Stimulated activated CD4-positive, alpha-beta T cell treated with anti-CD3 and anti-CD28 coated beads, Interleukin-2, amount 100 ng/mL, for 24 hours (primary cell): ENCODE measurements around the gene SLC22A15.
"Not testable (repeated sequence)": the region's sequence is repeated elsewhere in the genome, so short reads cannot be mapped to it uniquely, and the experiment has no call there.

ENCODE experiments used
- DNase-seq, 2 donors: peaks; one replicate each; pipeline ENCODE4 v3.0.0-alpha.2; 2020

SLC22A15 gene

DNA sequence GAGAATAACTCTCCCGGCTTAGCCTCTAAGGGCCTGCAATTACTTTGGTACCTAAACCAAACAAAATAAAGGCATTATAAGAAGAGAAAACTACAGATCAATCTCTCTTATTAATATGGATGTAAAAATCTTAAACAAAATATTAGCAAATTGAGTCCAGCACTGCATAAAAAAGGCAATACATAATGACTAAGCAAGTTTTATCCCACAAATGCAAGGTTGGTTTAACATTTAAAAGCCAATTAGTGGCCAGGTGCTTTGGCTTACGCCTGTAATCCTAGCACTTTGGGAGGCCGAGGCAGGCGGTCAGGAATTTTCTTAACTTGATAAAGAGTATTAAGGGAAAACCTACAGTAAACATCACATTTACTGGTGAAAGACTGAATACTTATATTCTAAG, 67.8 kb downstream of the SLC22A15 start:
- no peak for DNase-seq

DNA sequence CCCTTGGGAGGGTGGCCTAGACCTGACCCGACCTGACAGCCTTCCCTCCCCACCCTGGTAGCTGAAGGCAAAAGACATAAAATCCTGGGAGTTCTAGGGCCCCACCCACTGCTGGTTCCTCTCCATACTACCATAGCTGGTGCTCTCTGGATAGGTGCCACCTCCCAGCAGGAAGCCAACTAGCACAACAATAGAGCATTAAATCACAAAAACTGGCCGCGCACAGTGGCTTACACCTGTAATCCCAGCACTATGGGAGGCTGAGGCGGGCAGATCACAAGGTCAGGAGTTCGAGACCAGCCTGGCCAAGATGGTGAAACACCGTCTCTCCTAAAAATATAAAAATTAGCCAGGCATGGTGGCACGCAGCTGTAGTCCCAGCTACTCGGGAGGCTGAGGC, 70.6 kb downstream of the SLC22A15 start:
- not testable (repeated sequence) for DNase-seq

DNA sequence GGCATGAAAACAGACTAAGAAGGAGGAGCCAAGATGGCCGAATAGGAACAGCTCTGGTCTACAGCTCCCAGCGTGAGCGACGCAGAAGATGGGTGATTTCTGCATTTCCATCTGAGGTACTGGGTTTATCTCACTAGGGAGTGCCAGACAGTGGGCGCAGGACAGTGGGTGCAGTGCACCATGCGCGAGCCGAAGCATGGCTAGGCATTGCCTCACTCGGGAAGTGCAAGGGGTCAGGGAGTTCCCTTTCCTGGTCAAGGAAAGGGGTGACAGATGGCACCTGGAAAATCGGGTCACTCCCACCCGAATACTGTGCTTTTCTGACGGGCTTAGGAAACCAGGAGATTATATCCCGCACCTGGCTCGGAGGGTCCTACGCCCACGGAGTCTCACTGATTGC, 75.6 kb downstream of the SLC22A15 start:
- DNase-seq = not testable (repeated sequence)

DNA sequence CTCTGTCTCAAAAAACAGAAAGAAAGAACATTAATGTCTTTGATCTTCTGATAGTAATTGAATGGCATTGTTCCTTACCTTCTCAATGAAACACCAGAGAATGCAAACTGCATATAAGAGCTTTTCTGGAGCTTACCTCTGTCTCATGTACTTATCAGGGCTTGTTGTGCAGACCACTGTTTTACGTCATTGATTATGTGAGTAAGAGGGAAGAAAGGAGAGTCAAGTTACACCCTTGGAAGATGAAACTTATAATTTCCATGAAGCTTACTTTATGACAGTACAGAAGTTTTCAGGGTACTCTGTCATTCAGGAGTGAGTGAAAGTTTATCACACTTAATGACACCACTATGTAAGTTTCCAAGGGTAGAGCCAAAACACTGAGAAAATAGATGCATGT, 85.9 kb downstream of the SLC22A15 start:
- DNase-seq = no peak

DNA sequence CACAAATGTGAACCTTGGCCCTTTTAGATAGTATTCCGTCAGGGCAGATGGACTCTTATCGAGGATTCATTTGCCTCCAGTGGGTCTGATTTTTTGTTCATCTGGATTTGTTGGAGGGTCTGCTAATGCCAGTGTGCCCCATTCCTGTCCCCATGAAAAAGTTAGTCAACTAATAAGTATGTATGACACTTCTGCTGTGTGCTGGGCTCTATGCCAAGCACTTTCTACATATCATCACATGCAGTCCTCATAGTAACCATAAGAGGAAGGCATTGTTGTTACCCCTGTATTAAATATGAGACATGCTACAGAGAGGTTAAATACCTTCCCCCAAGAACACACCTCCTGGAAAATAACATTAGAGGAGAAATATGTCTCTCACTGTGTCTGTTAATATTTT, 88.3 kb downstream of the SLC22A15 start:
- DNase-seq = no peak

DNA sequence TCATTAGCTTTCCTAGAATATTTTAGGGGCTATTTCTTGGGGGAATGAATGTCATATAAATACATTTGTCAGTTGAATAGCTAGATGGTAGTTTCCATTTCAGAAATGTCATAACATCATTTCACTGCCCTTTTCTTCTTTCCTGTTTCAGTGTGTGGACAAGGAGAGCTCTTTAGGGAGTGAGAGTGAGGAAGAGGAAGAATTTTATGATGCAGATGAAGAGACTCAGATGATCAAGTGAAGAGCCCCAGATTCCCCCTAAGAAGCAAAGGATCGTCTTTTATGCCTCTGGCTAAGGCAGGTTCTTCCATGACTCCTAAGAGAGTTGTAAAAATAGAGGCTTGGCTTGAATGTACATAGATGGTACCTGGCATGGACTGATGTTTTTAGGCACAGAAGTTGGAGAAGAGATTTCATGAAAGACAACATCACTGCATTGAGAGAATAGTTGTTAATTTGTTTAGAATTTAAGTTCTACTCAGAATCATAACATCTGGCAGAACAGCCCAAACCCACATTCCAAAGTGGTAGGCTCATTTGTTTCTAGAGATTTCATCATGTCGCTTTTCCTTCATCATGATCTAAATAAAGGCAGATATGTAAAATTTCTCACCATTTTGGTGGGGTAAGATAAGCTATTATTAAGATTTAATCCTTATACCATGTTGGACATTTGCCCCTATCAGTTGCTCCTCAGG, 90.7 kb downstream of the SLC22A15 start:
- no peak for DNase-seq

DNA sequence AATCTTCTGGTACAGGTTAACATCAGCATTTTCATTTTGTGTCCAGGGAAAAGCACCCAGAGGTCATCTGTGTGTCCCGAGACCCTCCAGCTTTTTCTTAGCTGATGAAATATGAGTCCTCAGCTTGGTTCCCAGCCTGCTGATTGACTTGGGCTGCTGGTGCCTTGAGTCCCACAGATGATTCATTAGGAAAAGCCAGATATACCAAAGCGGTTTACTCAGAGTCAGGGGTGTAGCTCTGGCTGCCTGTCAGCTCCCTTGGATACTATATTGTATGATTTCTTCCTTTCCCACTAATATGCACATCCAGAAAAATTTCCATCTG, 91.2 kb downstream of the SLC22A15 start:
- no peak for DNase-seq

DNA sequence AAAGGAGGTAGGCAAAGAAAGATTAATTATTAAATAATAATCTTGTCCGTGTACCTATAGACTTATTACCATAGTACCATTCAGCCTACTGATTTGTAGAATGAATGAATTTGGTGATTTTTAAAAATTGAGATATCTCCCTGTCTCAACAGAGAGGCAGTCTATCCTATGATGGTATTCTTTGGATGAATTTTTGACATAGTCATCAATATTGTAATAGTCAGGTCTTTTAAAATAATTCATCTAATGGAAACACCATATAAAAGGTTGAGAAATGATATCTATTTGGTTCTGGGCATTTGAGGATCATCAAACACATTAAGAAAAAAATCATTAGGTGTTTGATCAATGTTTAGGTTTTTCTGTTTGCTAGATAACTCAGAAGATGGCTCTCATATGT, 99.3 kb downstream of the SLC22A15 start:
- no peak for DNase-seq

DNA sequence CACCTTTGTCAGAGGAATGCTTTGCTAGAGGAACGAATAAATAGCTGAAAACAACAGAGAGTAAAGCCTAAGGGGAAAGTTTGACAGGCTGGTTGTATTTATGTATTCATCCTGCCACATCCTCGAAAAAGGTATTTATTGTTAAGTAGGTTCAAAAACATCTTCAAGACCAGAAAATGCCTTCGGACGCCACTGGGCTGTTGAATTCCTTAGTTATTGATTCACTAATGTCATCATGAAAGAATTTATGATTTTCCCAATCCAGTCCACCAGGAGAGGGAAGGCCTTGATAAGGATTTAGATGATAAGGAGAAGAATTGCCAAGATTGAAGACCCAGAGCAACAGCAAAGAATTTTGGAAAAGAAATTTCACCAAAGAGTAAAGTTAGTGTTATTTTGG, 99.7 kb downstream of the SLC22A15 start:
- no peak for DNase-seq

DNA sequence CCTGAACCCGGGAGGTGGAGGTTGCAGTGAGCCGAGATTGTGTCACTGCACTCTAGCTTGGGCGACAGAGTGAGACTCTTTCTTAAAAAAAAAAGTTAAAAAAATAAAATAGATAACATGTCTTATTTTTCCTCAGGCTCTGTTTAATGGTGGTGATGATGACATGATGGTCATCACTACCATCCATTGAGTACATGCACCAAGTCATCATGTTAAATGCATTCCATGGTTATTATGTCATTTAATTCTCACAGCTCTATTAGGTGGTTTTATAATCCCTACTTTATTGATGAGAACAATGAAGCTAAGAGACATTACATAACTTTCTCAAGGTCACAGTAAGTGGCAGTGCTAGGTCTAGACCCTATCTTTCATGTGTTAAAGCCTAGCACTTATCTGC, 100.5 kb downstream of the SLC22A15 start:
- DNase-seq = no peak

DNA sequence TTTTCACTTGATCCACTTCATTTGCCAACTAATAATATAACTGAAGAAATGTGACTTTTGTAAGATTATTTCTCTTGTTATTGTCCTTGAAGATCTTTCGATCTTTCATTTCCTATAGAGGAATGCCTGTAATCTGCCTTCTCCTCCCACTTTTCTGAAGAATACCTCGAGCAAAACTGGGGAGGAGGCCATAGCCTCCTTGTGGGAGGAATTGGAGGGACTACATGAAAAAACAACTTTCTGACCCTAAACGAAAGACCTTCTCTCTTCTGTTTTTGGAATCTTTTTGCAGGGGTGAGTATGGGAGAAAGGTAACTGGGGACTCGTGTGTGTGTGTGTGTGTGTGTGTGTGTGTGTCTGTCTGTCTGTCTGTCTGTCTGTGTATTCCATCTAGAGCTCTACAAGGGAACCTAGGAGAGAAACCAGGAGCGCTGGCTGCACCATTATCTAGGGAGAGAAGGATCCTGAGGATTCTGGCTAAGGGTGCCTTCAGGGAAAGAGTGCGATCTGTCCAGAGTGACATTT, 102.4 kb downstream of the SLC22A15 start:
- DNase-seq = no peak

DNA sequence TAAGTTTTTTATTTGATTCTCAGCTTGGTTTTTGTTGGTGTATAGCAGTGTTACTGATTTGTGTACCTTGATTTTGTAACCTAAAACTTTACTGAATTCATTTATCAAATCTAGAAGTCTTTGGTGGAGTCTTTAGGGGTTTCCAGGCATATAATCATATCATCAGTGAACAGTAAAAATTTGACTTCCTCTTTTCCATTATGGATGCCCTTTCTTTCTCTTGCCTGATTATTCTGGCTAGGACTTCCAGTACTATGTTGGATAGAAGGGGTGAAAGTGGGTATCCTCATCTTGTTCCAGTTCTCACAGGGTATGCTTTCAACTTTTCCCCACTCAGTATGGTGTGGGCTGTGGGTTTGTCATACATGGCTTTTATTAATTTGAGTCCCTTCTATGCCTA, 111.3 kb downstream of the SLC22A15 start:
- DNase-seq = no peak

DNA sequence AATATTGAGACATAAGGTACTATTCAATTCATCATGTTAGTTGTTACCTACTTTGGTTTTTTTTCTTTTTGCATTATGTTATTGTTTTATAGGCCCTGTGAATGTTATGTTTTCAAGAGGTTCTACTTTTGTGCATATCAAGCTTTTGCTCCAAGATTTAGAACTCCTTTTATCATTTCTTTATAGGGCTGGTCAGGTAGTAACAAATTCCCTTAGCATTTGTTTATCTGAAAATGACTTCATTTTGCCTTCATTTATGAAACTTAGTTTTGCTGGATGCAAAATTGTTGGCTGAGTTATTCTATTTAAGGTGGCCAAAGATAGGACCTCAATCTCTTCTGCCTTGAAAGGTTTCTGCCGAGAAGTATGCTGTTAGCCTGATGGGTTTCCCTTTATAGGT, 113.6 kb downstream of the SLC22A15 start:
- no peak for DNase-seq

DNA sequence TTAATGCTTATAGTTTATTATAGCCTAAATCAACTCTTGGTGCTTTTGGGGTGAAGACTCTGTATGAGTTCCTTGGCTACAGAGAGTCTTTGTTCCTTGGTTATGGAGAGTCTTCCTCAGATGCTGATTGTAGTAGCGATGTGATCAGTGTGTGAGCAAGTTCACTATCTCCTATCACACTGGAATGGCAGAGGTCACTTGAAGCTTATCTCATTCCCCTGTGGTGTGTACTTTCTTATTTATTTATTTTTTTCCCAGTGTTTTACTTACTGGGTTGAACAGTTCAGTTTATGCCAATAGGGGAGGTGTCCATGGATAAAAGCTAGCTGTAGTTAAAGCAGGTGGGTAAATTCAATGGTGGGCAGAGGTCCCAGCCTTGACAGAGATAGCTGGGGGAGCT, 114.8 kb downstream of the SLC22A15 start:
- DNase-seq = no peak

DNA sequence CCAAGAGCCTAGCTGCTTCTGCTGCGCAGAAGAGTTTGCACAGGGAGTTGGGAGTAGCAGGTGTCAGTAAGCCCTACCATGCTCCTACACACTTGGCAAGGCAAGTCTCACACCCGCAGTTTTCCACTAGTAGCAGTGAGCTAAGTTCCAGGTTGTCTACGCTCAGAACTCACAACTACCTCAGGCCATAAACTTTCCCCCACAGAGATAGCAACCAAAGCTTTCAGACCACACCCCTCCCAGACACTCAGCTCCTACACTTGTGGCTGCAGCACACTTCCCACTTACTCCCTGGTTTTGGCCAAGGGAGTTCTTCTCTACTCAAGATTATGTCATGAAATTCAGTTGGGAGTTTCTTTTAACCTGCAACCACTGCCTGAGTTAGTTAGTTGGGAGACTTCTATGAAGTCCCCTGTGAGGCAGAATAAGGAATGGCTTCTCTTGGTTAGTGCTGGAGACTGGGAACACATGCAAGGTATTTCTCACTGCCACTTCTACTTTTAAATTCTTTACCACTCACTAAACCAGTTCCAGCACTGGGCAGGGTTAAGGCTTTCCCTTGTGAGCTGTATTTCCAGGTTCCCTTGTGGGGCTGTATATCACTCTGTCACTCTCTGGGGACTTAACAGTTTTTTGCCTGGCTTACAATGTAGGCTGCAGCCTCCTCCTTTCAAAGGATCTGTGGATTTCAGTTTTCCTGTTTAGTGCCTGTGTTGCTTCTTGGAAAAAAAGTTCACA, 116.6 kb downstream of the SLC22A15 start:
- DNase-seq = no peak

DNA sequence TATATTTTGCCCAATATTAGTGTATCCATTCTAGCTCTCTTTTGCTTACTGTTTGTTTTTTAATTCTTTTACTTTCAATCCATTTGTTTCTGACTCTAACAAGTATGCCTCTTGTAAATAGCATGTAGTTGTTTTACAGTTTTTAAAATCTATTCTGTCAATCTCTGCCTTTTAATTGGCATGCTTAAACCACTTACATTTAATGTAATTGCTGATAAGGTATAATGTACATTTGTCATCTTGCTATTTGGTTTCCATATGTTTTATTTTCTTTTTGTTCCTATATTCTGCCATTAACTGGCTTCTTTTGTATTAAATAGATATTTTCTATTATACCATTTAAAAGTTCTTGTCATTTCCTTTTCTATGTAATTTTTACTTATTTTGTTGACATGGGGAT, 118.7 kb downstream of the SLC22A15 start:
- no peak for DNase-seq

DNA sequence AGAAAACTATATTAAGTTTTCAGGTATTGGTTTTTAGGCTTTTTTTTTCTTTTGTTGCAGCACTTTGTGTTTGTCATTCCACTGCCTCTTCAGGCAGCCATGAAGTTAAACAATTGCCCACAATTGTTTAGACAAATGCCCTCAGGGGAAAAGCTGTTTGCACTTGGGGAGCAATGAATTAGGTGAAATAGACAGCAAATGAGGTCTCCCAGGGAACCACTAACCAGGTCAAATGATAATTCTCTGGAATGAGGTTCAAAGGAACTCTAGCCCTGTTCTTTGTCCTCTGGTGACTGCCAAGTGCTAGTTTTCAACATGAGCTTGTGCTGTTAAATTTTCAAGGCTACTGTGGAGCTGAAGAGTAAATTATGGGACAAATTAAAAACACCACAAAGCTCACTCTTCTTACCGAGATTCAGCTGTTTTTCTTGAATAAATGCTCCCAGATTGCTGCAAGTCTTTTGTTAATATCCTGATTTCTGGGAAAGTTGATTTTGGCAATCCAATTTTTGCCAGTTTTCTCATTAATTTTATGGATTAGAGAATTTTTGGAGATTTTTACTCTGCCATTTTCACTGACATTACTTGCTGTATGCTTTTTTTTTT, 119.8 kb downstream of the SLC22A15 start:
- no peak for DNase-seq

DNA sequence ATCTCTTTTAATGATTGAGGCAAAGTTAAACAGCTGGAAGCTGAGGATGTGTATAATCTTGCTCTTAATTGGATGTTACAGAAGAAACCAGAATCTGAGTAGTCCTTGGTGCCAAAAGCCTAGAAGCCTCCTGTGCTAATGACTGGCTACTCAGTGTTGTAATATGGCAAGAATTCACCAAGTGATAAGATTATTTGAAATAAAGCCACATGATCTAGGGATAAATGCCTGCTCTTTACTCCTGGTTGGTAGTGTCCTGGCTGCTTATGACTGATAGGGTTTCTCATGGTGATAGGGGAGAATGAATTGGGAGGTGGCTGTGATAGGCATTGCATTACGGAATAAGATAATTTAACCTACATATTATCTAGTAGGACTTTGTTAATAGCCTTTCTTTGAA, 121.3 kb downstream of the SLC22A15 start:
- no peak for DNase-seq

DNA sequence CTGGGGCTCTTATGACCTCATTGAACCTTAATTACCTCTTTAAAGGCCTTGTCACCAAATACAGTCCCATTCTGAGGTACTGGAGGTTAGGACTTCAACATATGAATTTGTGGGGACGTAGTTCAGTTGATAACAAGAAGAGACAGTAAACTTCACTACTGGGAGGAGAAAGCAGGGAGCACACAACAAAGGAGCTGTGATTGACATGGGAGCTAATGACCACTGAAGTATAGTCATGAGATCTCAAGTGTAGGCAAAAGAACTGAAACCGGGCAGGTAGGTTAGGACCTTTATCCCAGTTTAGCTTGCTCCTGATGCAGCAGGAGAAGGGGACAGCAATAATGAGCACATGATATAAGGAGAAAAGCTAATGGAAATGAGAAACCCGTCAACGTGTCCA, 123.1 kb downstream of the SLC22A15 start:
- no peak for DNase-seq

DNA sequence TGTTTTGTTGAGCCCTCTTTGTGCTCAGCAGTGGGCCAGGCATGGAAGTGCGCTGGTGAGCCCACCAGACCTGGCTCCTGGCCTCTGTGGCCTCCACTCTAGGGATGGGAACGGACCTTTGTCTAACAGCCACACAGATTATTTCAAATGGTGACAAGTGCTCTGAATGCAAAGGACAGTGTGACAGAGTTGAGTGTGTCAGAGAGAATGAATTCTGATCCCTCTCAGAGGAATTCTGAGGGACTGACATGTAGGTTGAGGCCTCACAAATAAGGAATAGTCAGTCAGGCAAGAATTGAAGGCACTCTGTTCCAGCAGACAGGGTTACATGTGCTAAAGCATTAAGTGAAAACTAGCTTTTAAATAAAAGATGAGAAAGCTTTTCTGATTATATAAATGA, 123.6 kb downstream of the SLC22A15 start:
- no peak for DNase-seq

DNA sequence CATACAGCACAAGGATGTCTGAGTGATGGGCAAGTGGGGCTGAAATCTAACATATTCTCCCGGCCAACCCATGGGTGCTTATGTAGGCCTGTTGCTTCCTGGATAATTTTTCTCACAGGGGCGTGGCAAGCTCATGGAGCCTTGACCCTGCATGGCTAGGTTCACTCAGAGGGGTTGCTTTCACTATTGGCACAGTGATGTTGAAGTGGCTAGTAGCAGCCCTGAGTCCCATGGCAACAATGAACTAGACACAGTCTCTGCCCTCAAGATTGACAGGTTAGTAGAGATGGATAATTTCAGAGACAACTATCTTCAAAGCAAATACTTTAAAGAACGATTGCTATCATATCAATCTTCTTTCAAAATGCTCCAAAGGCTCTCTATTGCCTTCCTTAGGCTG, 128.4 kb downstream of the SLC22A15 start:
- no peak for DNase-seq

DNA sequence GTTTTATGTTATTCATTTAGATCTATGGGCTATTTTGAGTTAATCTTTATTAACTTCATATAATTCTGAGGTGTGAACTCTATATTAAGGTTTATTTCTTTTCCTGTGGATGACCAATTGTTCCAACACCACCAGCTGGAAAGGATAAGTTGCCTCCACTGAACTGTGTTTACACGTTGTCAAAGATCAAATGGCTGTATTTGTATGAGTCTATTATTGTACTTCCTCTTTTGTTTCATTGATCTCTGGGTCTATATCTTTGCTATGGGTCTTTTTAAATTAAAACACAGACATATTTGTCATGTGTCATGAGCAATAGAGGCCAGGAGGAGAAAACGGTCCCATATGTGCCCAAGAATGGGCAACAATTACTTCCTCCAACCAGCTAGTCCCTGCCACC, 129.7 kb downstream of the SLC22A15 start:
- no peak for DNase-seq

DNA sequence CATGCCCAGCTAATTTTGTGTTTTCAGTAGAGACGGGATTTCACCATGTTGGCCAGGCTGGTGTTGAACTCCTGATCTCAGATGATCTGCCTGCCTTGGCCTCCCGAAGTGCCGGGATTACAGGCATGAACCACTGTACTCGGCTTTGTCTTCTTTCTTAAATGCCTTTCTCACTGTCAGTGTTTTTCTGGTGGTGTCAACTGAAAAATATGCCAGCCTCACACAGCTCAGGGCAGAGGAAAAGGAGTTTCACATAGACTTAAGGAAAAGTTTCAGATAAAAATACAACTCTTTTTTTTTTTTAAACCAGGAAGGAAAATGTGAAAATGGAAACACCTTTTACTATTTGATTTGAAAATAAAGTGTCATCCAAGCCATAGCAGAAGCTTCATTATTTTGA, 130.3 kb downstream of the SLC22A15 start:
- no peak for DNase-seq

DNA sequence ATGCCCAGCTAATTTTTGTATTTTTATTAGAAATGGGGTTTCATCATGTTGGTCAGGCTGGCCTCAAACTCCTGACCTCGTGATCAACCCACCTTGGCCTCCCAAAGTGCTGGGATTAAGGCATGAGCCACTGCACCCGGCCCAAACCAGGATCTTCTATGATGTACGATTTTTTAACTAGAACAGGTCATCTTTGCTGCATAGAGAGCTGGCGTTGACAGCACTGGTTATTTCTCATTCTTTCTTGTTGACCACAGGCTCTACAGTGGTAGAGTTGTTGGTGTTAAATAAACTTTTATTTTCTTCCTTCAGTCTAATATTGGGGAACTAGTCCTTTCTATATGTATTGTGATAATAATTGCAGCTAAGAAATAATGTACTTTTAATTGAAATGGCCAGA, 131.1 kb downstream of the SLC22A15 start:
- no peak for DNase-seq
